Transverse colon (tissue), 3 donors: ENCODE results near the gene MEIOC.

Source experiments
- CTCF ChIP-seq, 5 experiments: fragments of 200-600 bp in 3 of 5; fragments of 450-650 bp in 2 of 5; sonication (generic) in 3 of 5; IDR thresholded peaks; 1 replicate in 2 of 5; 2 replicates in 3 of 5; pipeline ENCODE4 v1.5.1; 2016 to 2017; ENCODE audit warnings: antibody characterized with exemption in 5 of 5, inconsistent platforms in 3 of 5, mild to moderate bottlenecking in 2 of 5, moderate library complexity in 1 of 5
- EP300 ChIP-seq: sonication (generic); formaldehyde crosslinking; IDR thresholded peaks from one replicate; pipeline ENCODE4 v1.6.1; 2017; ENCODE audit warnings: antibody characterized with exemption, low read depth

DNA sequence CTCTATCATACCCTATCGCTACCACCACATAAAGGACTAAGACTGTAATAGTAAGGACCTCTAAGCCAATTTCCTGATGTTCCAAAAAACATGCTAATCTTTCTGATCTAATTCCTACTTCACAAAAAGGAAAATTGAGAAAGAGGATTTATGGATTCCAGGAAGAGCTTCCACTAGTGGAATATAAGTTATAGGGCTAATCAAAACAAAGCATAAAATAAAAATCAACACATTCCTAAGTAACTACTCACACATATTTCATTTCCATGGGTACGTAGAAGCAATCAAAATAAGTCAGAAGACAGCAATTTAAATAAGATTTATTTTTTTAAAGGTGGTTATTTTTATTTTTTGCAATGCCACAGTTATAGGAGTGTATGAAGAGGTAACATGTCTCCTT, 20.9 kb downstream of the MEIOC start:
- TF ChIP-seq EP300 (no peak), CTCF (IDR thresholded peaks at IDR 0.05) (no peak)
